GM21367 (cell line): ENCODE results near the gene ACR.

Experiments
- ATAC-seq: cut with Tn5 transposase; IDR thresholded peaks from one replicate; pipeline ENCODE4 v1.9.1; 2021; ENCODE audit not compliant: unreplicated experiment

Gene ACR

DNA sequence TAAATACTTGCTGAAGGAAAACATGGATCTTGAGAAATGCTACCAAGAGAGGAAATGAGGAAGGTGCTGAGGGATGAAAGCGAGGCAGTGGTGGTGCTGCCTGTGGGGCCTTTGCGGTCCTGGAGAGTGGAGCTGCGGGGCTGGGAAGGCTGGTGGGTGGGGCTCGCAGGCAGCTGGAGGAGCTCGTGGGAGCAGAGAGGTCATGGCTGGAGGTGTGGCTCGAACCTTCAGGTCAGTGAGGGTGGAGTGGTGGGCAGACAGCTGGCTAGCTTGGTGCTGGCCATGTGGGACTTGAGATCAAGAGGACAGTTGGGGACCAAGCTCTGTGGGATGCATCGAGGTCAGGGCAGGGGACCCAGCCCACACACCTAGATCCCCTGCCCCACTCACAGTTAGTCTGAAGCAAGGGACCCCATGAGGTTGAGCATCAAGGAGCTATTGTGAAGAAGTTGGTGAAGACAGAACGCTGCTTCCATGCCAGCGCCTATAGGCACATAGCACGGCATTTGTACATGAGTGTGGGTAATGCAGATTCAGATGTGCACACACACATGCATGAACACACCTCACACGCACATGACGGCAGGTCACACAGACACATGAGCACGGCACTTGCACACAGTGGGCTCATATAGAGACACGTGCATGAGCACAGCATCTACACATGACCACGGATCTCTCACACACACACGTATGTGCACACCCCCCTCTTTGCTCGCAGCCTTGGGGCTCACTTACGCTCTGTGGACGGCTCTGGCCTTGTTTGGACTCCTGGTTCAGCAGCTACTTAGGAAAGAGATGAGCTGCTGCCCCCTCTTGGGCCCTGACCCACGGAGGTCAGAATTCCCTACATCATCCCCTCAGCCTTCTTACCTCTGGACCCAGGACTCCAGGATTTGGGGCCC, 34.9 kb upstream of the ACR start:
- no peak for ATAC-seq

DNA sequence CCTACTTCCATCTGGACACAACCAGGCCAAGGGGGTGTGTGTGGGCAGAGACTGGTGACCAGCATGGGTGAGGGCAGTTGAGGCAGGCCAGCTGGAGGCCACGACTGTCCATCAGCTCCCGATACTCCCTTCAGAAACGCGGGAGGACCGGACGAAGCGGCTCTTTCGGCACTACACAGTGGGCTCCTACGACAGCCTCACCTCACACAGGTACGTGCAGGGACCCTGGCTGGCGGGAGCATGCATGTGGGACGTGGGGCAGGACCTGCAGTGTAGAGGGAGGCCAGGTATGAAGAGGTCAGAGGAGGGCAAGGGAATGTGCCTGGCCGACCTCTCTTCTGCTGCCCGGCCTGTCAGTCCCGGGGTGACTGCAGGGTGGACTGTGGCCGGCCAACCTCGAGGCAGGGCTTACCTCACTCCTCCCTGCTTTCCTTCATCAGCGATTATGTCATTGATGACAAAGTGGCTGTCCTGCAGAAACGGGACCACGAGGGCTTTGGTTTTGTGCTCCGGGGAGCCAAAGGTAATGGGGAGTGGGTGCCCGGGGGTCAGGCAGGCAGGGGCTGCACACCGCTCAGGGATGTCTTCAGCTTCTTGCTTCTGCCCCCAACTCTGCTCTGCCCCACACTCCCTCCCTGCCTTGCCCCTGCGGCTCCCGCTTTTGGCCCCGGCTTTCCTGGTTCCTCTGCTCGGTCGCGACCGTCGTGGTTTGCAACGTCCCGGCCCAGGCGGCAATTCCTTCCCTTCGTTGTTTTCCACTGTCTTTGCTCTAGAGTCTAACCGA, 34.1 kb upstream of the ACR start:
- no peak for ATAC-seq

GRCh38 chr22:50704510-50705218, 33.3 kb upstream of the ACR start:
- no peak for ATAC-seq

DNA sequence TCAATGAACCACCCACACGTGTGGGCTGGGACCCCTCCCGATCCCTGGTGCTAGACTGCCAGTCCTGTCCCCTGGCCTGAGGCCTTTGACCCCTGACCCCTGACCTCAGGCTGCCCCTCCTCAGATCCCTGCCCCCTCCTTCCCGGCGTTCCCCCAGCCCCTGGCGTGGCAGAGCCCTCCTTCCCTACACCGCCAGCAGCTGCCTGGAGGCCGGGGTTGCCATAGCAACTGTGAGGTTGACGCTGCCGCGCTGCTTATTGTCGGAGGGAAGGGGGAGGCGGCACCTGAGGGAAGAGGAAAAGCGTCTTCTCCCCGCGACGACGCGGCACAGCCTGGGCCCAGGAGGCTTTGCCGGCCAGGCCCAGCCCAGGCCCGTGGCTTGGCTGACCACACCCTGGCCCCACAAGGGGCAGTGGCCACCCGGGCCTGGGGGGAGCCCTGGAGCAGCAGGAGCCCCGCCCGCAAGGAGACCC, 32.7 kb upstream of the ACR start:
- no peak for ATAC-seq

GRCh38 chr22:50705851-50706351, 32.1 kb upstream of the ACR start:
- ATAC-seq = no peak

GRCh38 chr22:50706481-50707125, 31.4 kb upstream of the ACR start:
- no peak for ATAC-seq

DNA sequence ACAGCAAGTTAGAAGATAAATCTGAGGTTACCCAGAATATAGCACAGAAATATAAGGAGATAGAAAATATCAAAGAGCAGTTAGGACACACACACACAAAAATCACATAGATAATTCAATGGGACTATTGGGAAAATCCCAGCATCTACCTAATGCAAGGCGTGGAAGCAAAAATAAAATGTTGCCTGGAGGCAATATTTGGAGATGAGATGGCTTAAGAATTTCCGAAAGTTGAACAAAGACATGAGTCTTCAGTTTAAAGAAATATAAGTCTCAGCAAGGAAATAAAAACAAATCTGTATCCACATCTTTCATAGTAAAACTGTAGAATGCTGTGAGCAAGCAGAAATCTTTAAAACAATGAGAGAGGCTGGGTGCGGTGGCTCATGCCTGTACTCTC, 29.5 kb upstream of the ACR start:
- ATAC-seq = no peak

- ATAC-seq = no peak
Observed at GRCh38 chr22:50708996-50709395, 29.0 kb upstream of the ACR start.

DNA sequence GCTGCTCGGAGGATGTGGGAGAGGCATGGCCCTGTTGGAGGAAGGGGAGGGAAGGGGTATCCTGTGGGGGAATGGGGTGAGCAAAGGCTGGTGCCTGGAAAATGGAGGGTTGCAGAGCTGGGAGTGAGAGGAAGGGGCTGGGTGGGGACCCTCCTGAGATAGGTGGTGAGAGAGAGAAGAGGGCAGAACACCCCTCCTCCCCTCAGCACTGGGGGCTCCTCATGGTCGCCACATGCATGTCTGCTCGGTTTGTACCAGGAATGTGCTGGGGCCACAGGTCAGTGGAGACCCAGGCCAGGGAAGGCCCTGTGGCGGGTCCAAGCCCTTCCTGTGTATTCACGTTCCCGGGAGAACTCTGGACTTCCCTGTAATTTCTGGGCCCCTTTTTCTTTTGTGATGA, 27.8 kb upstream of the ACR start:
- ATAC-seq = no peak

DNA sequence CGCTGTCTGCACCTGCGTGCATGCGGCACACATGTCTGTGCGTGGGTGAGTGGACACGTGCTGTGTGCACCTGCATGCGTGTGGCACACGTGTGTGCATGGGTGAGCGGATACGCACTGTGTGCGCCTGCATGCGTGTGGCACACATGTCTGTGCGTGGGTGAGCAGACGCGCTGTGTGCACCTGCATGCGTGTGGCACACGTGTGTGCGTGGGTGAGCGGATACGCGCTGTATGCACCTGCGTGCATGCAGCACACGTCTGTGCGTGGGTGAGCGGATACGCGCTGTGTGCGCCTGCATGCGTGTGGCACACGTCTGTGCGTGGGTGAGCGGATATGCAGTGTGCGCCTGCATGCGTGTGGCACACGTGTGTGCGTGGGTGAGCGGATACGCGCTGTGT, 27.1 kb upstream of the ACR start:
- no peak for ATAC-seq

DNA sequence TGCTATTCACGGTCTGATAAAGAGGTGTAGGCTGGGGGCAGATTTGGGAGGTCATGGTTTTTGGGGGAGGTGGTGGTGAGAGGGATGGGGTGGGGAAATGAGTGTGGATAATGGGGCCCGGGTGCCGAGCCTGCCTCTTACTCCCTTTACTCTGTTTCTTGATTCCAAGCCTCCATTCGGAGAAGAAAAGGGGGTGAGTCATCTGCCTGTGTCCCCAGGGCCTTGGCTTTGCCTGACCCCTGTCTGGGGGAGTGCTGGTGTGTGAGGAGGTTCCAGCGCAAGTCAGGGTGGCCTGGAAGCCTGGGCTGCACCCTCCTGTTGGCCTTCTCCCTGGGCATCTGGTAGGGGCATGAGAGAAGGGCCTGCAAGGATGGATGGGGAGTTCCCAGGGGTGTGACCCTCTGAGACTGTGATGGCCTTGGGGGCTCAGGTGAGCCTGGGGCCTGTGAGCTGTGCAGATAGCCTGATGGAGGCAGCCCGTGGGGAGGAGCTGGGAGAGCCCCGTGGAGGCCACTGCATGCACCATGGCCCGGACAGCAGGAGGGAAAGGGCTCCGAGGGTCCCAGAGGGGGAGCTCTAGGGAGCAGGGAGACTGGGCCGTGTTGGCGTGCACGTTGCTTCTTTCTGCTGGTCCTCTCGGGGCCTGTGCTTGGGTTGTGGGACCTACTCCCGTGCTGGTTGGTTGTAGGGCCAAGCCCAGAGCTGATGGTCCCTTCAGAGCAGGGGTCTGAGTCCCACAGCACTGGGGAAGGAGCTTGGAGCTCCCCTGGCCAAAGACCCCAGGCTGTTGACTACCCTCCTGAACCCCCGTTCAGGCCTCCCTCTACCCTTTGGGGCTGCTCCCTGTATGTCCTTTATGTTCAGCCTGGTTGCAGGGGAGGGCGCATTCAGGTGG, 26.3 kb upstream of the ACR start:
- ATAC-seq = no peak

- no peak for ATAC-seq
Observed at GRCh38 chr22:50712341-50713007, 25.5 kb upstream of the ACR start.

- no peak for ATAC-seq
Observed at GRCh38 chr22:50713008-50713385, 25.0 kb upstream of the ACR start.

- no peak for ATAC-seq
Observed at GRCh38 chr22:50713571-50714056, 24.4 kb upstream of the ACR start.

DNA sequence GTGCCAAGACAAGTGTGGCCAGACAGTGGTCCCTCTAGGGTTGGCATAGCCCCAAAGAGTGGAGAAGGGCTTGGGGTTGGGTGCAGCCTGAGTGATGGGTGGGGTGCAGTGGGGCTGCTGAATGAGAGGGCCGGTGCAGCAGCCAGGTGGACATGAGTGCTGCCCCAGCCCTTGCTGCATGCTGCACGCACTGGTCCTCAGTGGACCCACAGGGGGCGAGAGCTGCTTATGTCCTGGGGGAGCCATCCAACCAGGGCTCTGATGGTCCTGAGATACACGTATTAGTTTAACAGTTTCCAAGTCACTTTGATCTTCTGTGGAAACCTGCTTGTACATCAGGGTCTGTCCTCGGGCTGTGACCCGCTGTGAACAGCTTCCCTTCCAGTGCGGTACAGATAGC, 23.9 kb upstream of the ACR start:
- ATAC-seq = no peak

GRCh38 chr22:50714631-50715179, 23.3 kb upstream of the ACR start:
- ATAC-seq = no peak

DNA sequence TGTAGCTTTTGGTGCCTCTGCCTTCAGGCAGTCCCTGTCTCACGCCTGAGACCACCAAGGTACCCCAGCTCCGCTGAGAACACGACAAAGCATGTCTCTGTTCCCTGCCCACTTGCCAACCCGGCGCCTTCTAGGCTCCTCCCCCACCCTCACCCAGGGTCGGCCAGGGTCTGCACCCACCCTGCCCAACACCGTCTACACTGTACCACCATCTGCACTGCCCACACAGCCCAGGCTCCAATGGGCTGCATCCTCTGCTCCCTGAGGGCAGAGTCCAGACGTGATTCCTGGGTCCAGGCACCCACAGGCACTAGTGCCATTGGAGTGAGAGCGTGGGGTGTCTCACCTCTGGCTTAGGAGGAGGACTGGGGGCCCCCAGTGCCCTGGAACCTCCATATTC, 22.8 kb upstream of the ACR start:
- ATAC-seq = no peak

DNA sequence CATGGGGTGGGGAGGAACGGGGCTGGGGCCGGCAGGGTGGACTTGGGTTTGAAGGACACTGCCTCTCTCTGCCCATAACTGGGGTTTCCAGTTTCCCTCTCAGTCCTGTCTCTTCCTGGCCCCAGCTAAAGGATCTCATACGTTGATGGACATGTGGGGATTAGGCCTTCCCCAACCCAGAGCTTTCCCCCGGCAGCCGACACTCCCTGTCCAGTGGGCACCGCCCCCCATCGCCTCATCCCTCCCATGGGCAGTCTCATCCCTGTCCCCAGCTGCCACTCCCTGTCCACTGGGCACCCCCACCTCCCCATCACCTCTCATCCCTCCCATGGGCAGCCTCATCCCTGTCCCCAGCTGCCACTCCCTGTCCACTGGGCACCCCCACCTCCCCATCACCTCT, 22.2 kb upstream of the ACR start:
- ATAC-seq = no peak
